Esophagus muscularis mucosa (tissue), 4 donors: ENCODE data around the gene SLC6A19. TPM values are rescaled to one million over a fixed set of nuclear protein-coding genes. Genes with fewer than 3 reads are reported as not detected.

ENCODE experiments used
- DNase-seq: peaks from one replicate; pipeline ENCODE4 v3.0.0-alpha.2; 2017; ENCODE audit errors: extremely low spot score
- H3K27ac ChIP-seq, 4 donors: fragments of 200-600 bp; sonication (generic); replicated peaks in 1 of 4; 1 replicate in 3 of 4; 2 replicates in 1 of 4; pipeline ENCODE4 v1.5.1; 2016 to 2019; ENCODE audit warnings: mild to moderate bottlenecking in 1 of 4
- H3K27me3 ChIP-seq, 4 donors: fragments of 200-600 bp; sonication (generic); one replicate each; pipeline versions ENCODE4 v1.5.1 to v1.6.0; 2016 to 2019
- H3K36me3 ChIP-seq, 4 donors: fragments of 200-600 bp; sonication (generic); one replicate each; pipeline ENCODE4 v1.5.1; 2016 to 2019
- H3K4me1 ChIP-seq, 4 donors: fragments of 200-600 bp; sonication (generic); one replicate each; pipeline ENCODE4 v1.5.1; 2016 to 2019
- H3K4me3 ChIP-seq, 4 donors: fragments of 200-600 bp; sonication (generic); 1 replicate in 2 of 4; 2 replicates in 2 of 4; pipeline ENCODE4 v1.5.1; 2016 to 2019; ENCODE audit warnings: mild to moderate bottlenecking in 4 of 4, moderate library complexity in 1 of 4
- H3K9me3 ChIP-seq, 4 donors: fragments of 200-600 bp; sonication (generic); 1 replicate in 3 of 4; 2 replicates in 1 of 4; pipeline ENCODE4 v1.5.1; 2016 to 2019
- CTCF ChIP-seq, 3 experiments: fragments of 200-600 bp in 2 of 3; fragments of 450-650 bp in 1 of 3; sonication (generic) in 2 of 3; IDR thresholded peaks; one replicate each; pipeline ENCODE4 v1.5.1; 2017 to 2019; ENCODE audit warnings: antibody characterized with exemption in 3 of 3, mild to moderate bottlenecking in 2 of 3, moderate library complexity in 1 of 3
- EP300 ChIP-seq: sonication (generic); formaldehyde crosslinking; IDR thresholded peaks from one replicate; pipeline ENCODE4 v1.6.1; 2017; ENCODE audit warnings: antibody characterized with exemption
- POLR2A ChIP-seq: fragments of 450-650 bp; IDR thresholded peaks from one replicate; pipeline ENCODE4 v1.6.1; 2017; ENCODE audit warnings: antibody characterized with exemption, moderate library complexity, mild to moderate bottlenecking, low read depth
- POLR2AphosphoS5 ChIP-seq, 2 donors: sonication (generic); formaldehyde crosslinking; IDR thresholded peaks; one replicate each; pipeline ENCODE4 v1.6.1; 2017; ENCODE audit warnings: antibody characterized with exemption in 2 of 2
- WGBS: methylation state at CpG from one replicate; pipeline ENCODE4 v1.1.5; 2018; 5-methylcytosine and 5-hydroxymethylcytosine counted together
- intact Hi-C: fragments of 100-400 bp; cut with DNase I; formaldehyde crosslinking; loops from one replicate; pipeline ENCODE4 v1.15.1; 2023
- total RNA-seq, 4 donors: library from RNA; depleted of rRNA; stranded (reverse); fragments of >200 nt; gene quantifications; one replicate each; pipeline versions ENCODE4 v1.1.0 to v1.2.1, GENCODE V29; 2016

The SLC6A19 gene
- total RNA-seq, 4 donors from 2014 or later = not detected

- peaks cover 8 to 16% (median 11%) of the 10 kb centered on the region in 4 donors for H3K4me1 ChIP-seq
- DNase-seq = no peak
- intact Hi-C loops = no loop called here
- TF ChIP-seq CTCF (IDR thresholded peaks at IDR 0.05) = no peak
- no peak for TF ChIP-seq EP300
- TF ChIP-seq POLR2AphosphoS5 (IDR thresholded peaks at IDR 0.05) = no peak
- no peak for TF ChIP-seq POLR2A
- no peak overlapping the region for H3K27ac ChIP-seq
- H3K9me3 ChIP-seq = no peaks in the 10 kb centered on the region
- H3K4me3 ChIP-seq = no peak overlapping the region
- peaks cover 0 to 37% (median 0%) of the 10 kb centered on the region in 4 donors for H3K27me3 ChIP-seq
- WGBS = 93% methylated on average over 3 of the region's 20 CpGs
- no peaks in the 10 kb centered on the region for H3K36me3 ChIP-seq
Measured at GRCh38 chr5:1172007-1172581, 29.3 kb upstream of the SLC6A19 start.

GRCh38 chr5:1172670-1173404 is 28.6 kb upstream of the SLC6A19 start:
- TF ChIP-seq EP300 (no peak), POLR2AphosphoS5 (IDR thresholded peaks at IDR 0.05) (no peak), CTCF (IDR thresholded peaks at IDR 0.05) (no peak), POLR2A (no peak)
- Histone ChIP-seq H3K9me3 (no peaks in the 10 kb centered on the region), H3K27ac (no peak overlapping the region), H3K4me3 (no peak overlapping the region), H3K4me1 (peaks cover 5 to 11% (median 7%) of the 10 kb centered on the region in 4 donors), H3K27me3 (peaks cover 0 to 29% (median 0%) of the 10 kb centered on the region in 4 donors), H3K36me3 (no peaks in the 10 kb centered on the region)
- intact Hi-C loops = no loop called here
- no peak for DNase-seq
- 91% methylated on average over 18 of the region's 22 CpGs for WGBS

- Histone ChIP-seq H3K27me3 (peaks cover 0 to 25% (median 0%) of the 10 kb centered on the region in 4 donors), H3K36me3 (no peaks in the 10 kb centered on the region), H3K27ac (no peak overlapping the region), H3K4me1 (peaks cover 0 to 4% (median 1%) of the 10 kb centered on the region in 4 donors), H3K4me3 (no peak overlapping the region), H3K9me3 (no peaks in the 10 kb centered on the region)
- WGBS = 92% methylated on average over 6 of the region's 21 CpGs
- DNase-seq = no peak
- intact Hi-C loops = no loop called here
- TF ChIP-seq POLR2A (no peak), POLR2AphosphoS5 (IDR thresholded peaks at IDR 0.05) (no peak), EP300 (no peak), CTCF (IDR thresholded peaks at IDR 0.05) (no peak)
Measured at GRCh38 chr5:1173485-1174070, 27.8 kb upstream of the SLC6A19 start.

GRCh38 chr5:1174122-1174936 is 27.1 kb upstream of the SLC6A19 start:
- WGBS = 40% methylated on average over 19 of the region's 27 CpGs
- Histone ChIP-seq H3K36me3 (no peaks in the 10 kb centered on the region), H3K4me3 (no peak overlapping the region), H3K4me1 (peaks cover 0 to 4% (median 1%) of the 10 kb centered on the region in 4 donors), H3K27ac (no peak overlapping the region), H3K27me3 (peaks cover 0 to 17% (median 0%) of the 10 kb centered on the region in 4 donors), H3K9me3 (no peaks in the 10 kb centered on the region)
- TF ChIP-seq POLR2A (no peak), EP300 (no peak), CTCF (IDR thresholded peaks at IDR 0.05) (peak; percentile 60 to 84 (median 65)), POLR2AphosphoS5 (IDR thresholded peaks at IDR 0.05) (peak in 1 of 2 donors; percentile 15)
- intact Hi-C loops = no loop called here
- no peak for DNase-seq
